Measurements from ENCODE around the gene SARM1.
"Not testable (repeated sequence)": the region's sequence is repeated elsewhere in the genome, so short reads cannot be mapped to it uniquely, and the experiment has no call there.

SARM1 gene

DNA sequence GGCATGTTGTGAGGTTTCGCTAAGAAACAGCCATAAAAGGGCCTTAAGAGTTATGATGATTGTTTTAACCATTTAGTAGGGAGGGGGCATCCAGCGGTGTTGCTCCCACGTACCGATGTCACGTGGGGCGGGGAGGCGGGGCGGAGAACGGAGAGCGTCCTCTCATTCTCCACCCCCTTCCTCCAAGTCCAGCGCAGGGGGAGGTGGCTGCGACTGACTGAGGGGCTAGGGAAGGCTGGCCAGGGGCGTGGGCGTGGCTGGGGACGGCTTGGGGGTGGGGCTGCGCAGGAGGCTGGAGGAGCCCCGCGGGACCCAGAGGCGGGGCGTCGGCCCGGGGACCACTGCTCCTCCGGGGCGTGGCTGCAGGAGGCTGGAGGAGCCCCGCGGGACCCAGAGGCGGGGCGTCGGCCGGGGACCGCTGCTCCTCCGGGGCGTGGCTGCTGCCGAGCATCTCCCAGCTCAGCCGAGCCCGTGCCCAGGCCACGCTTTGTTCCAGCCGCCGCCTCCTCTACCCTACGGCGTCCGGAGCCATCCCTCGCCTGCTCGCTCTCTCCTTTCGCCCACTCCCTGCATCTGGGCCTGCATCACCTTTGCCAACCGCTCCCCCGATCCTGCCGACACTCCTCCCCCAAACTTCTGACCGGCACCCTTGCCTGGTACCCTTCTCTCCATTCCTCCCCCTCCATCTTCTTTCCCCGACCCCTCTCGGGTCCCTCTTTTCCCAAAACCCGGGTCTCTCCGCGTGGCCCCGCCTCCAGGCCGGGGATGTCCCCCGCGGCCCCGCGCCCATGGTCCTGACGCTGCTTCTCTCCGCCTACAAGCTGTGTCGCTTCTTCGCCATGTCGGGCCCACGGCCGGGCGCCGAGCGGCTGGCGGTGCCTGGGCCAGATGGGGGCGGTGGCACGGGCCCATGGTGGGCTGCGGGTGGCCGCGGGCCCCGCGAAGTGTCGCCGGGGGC is at the start of gene SARM1:
Gene SARM1, plus strand, starts transcription at position 450 of the 958 bp plus-strand sequence. Its CDS starts 339 bp downstream, at position 789.
- peak; percentile 42 to 67 for DNase-seq (ENCODE audit: extremely low read depth in 1 of 2, low read depth in 1 of 2)

- DNase-seq (ENCODE audit: extremely low read depth in 1 of 2, low read depth in 1 of 2): no peak
These were observed 47.2 kb upstream of the SARM1 start for GRCh38 chr17:28324267-28324745.

DNA sequence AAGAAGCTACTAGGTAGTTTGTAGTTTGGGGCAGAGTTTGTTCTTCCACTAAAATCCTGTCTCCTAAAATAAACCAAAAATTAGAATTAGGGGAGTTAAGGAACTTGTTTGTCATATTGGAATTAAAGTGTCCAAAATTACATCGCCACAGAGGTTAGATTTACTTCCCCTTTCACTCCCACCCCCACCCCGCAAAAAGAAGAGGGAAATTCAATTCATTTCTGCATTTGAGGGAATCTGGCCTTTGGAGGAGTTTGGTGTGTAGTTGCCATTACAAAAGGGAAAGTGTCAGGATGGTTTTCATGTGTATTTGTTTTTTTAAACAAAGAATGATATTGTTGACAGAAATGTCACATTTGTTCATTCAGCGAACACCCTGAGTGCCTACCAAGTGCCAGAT is 46.7 kb upstream of the SARM1 start:
- DNase-seq (ENCODE audit: extremely low read depth in 1 of 2, low read depth in 1 of 2): no peak

DNA sequence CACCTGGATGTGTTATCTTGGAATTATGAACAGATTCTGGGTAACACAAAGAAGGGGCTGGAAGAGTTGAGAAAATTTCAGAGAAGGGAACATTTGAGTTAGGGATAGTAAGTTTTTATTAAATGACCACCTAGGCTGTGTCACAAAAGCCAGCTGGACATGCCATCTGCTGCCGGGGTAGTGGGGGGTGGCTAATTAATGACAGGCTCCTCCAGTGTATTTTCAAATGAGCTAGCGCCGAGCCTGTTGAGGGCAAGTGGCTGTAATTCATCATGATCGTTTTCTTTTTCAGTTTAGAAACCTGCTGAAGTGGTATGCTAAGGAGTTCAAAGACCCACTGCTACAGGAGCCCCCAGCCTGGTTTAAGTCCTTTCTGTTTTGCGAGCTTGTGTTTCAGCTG is 46.3 kb upstream of the SARM1 start:
- DNase-seq (ENCODE audit: extremely low read depth in 1 of 2, low read depth in 1 of 2): no peak

- DNase-seq (ENCODE audit: extremely low read depth in 1 of 2, low read depth in 1 of 2): no peak
These were observed 45.4 kb upstream of the SARM1 start for GRCh38 chr17:28326114-28326513.

- DNase-seq (ENCODE audit: extremely low read depth in 1 of 2, low read depth in 1 of 2): no peak
These were observed 44.4 kb upstream of the SARM1 start for GRCh38 chr17:28327031-28327607.

- no peak for DNase-seq (ENCODE audit: extremely low read depth in 1 of 2, low read depth in 1 of 2)
These were observed 43.8 kb upstream of the SARM1 start for GRCh38 chr17:28327709-28328108.

DNA sequence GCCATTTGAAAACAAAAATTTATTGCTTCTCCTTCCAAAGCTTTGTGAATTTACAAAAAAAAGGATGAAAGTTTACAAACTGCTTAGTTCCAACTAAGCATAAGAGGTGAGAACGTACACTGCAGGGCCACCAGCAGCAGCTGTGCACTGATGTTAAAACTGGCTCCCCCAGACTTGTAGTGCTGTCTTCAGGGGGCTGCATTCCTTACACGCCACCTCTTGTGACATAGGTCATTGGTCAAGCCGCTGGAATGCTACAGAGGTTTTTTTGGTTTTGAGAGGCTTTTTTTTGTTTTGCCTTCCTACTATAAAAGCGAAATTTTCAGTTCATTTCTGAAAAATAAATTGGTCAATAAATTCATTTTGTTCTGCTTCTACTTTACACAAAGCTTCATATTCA is 43.2 kb upstream of the SARM1 start:
- no peak for DNase-seq (ENCODE audit: extremely low read depth in 1 of 2, low read depth in 1 of 2)

GRCh38 chr17:28330671-28331070 is 40.8 kb upstream of the SARM1 start:
- no peak for DNase-seq (ENCODE audit: extremely low read depth in 1 of 2, low read depth in 1 of 2)

DNA sequence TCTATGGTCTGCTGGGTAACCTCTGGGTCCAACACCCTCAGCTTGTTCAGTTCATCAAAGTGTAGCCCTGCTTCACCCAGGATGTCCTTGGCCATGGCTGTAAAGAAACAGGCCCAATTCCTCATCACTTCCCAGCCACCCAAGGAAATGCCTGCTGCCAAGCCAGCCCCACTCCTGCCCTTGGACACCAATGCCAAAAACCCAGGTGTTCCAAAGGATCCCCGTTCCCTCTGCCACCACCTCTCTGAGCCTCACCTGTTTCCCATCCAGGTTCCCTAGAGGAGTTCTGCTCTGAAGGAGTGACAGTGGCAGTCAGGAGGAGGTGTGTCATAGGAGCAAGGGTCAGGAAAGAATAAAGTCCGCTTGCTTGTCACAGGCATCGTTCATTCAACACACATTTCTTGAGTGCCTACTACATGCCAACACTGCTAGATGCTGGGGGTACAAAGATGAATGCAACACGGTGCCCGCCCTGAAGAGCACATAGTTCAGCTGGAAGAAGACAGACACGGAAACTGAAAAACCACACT is 39.5 kb upstream of the SARM1 start:
- no peak for DNase-seq (ENCODE audit: extremely low read depth in 1 of 2, low read depth in 1 of 2)

DNA sequence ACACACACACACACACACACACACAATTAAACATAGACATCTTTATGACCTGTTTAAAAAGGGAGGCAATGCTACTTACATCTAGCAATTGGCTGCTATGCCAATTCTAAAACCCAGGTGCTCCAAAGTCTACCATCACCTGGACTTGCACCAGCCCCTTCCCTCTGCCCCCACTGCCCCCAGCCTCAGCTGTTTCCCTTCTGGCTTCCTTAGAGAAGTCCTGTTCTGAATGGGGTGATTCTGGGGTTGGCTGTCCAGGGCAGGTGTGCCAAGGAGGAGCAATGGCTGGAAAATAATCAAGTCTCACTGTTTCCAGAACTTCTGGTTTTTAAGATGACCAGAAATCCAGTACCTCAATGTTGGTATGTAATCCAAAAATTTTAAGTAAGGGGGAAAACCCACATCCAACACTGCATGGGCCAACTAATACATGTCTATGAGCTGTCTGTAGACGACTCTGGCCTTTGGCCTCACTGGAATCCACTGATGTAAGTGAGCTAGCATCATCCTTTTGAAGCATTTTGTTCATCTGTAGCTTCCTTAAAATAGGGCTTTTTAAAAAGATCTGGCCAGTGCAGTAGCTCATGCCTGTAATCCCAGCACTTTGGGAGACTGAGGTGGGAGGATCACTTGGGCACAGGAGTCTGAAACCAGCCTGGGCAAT is 38.3 kb upstream of the SARM1 start:
- no peak for DNase-seq (ENCODE audit: extremely low read depth in 1 of 2, low read depth in 1 of 2)

DNA sequence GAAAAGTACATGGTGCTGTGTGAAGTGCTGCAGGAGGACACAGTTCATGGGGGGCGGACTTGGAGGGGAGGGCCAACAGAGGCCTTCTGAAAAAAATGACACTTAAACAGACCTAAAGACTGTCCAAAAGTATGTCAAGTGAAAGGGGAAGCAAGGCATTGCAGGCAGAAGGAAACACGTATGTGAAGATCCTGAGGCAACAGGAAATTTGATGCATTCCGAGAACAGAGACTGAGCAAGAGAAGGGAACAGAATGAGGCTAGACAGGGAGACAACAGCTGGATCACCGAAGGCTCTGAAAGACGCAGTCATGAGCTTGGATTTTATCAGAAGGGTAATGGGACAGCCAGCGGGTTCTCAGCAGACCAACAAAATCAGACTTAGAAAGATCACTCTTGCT is 37.3 kb upstream of the SARM1 start:
- no peak for DNase-seq (ENCODE audit: extremely low read depth in 1 of 2, low read depth in 1 of 2)

DNA sequence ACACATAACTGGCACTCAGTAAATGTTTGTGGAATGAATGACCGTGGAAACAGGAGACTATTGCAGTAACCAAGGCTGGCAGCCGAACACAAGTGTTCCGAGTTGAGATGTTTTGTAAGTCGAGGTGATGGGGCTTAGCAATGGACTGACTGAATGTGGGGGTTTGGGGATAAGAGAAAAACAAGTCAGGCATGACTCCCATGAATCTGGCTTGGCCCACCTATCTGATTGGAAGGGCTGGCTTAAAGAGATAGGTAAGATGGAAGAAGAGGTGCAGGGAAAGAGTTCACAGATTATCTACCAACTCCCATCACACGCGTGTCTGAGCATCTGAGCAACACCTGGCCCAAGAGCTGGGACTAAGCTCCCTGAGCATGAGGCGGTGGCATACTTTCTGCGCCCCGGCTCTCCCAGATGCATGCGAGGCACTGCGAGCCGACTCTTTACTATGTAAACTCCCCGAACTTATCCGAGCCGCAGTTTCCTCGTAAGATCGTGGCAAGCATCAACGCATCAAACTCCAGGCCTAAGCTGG is 36.8 kb upstream of the SARM1 start:
- DNase-seq (ENCODE audit: extremely low read depth in 1 of 2, low read depth in 1 of 2): no peak

- peak; percentile 92 to 96 for DNase-seq (ENCODE audit: extremely low read depth in 1 of 2, low read depth in 1 of 2)
These were observed 36.1 kb upstream of the SARM1 start, which contains the start of the genes IFT20 and TNFAIP1 for GRCh38 chr17:28335201-28335958. IFT20 (minus strand) TSS chr17:28335472; CDS start chr17:28331985, 3,487 bp downstream. TNFAIP1 (plus strand) TSS chr17:28335761; CDS start chr17:28339522, 3,761 bp downstream.

- no peak for DNase-seq (ENCODE audit: extremely low read depth in 1 of 2, low read depth in 1 of 2)
These were observed 35.3 kb upstream of the SARM1 start for GRCh38 chr17:28335959-28336871.

GRCh38 chr17:28338056-28338768 is 33.3 kb upstream of the SARM1 start:
- DNase-seq (ENCODE audit: extremely low read depth in 1 of 2, low read depth in 1 of 2): no peak

- DNase-seq (ENCODE audit: extremely low read depth in 1 of 2, low read depth in 1 of 2): not testable (repeated sequence)
These were observed 32.7 kb upstream of the SARM1 start for GRCh38 chr17:28338769-28339212.

DNA sequence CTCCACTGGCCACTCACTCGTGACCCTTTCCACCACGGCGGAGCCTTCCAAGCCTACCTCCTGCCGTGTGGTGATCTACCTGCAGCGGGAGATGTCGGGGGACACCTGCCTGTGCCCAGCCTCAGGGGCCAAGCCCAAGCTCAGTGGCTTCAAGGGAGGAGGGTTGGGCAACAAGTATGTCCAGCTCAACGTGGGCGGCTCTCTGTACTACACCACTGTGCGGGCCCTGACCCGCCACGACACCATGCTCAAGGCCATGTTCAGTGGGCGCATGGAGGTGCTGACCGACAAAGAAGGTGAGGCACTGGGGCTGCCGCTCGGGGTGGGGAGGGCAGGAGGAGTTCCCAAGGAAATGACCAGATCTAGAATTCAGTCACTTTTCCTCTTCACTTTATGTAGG is 32.1 kb upstream of the SARM1 start:
- no peak for DNase-seq (ENCODE audit: extremely low read depth in 1 of 2, low read depth in 1 of 2)
